Tibial nerve (tissue), 4 donors: ENCODE data around the gene NDUFC2. TPM values are rescaled to one million over a fixed set of nuclear protein-coding genes. Genes with fewer than 3 reads are reported as not detected.
"Not testable (repeated sequence)": the region's sequence is repeated elsewhere in the genome, so short reads cannot be mapped to it uniquely, and the experiment has no call there.

ENCODE experiments used
- DNase-seq, 2 donors: peaks; one replicate each; pipeline ENCODE4 v3.0.0-alpha.2; 2019; ENCODE audit warnings: low spot score in 2 of 2
- H3K27ac ChIP-seq, 4 donors: fragments of 200-600 bp; sonication (generic) in 3 of 4; one replicate each; pipeline ENCODE4 v1.5.1; 2017 to 2019; ENCODE audit warnings: mild to moderate bottlenecking in 1 of 4
- H3K27me3 ChIP-seq, 2 donors: fragments of 200-600 bp; sonication (generic) in 1 of 2; one replicate each; pipeline versions ENCODE4 v1.5.1 to v1.6.0; 2017 to 2019
- H3K36me3 ChIP-seq, 3 donors: fragments of 200-600 bp; sonication (generic); one replicate each; pipeline ENCODE4 v1.5.1; 2018 to 2019
- H3K4me1 ChIP-seq, 4 donors: fragments of 200-600 bp; sonication (generic) in 3 of 4; one replicate each; pipeline ENCODE4 v1.5.1; 2017 to 2019
- H3K4me3 ChIP-seq, 4 donors: fragments of 200-600 bp; sonication (generic) in 3 of 4; one replicate each; pipeline ENCODE4 v1.5.1; 2017 to 2019; ENCODE audit warnings: mild to moderate bottlenecking in 1 of 4, moderate library complexity in 1 of 4
- H3K9me3 ChIP-seq, 4 donors: fragments of 200-600 bp; sonication (generic) in 3 of 4; one replicate each; pipeline ENCODE4 v1.5.1; 2017 to 2019
- EP300 ChIP-seq, 2 donors: sonication (generic); formaldehyde crosslinking; IDR thresholded peaks; one replicate each; pipeline ENCODE4 v1.6.1; 2017; ENCODE audit warnings: antibody characterized with exemption in 2 of 2, mild to moderate bottlenecking in 1 of 2
- POLR2A ChIP-seq, 2 donors: fragments of 450-650 bp; IDR thresholded peaks; one replicate each; pipeline ENCODE4 v1.6.1; 2017; ENCODE audit warnings: antibody characterized with exemption in 2 of 2, mild to moderate bottlenecking in 2 of 2, moderate library complexity in 2 of 2
- WGBS, 2 donors: methylation state at CpG; one replicate each; pipeline ENCODE4 v1.1.5; 2018; 5-methylcytosine and 5-hydroxymethylcytosine counted together
- total RNA-seq, 4 donors: library from RNA; depleted of rRNA; stranded (reverse); fragments of >200 nt; gene quantifications; one replicate each; pipeline ENCODE4 v1.1.0, GENCODE V29; 2016
- TF ChIP-seq, protein P1 (sequence below), 5 experiments: fragments of 200-600 bp in 3 of 5; fragments of 450-650 bp in 2 of 5; sonication (generic) in 3 of 5; IDR thresholded peaks; one replicate each; pipeline ENCODE4 v1.5.1; 2016 to 2019; ENCODE audit warnings: antibody characterized with exemption in 5 of 5, mild to moderate bottlenecking in 3 of 5, moderate library complexity in 2 of 5

NDUFC2 gene
- total RNA-seq, 4 donors from 2014 or later = 49.6 to 88.3 (median 66.3) TPM

DNA sequence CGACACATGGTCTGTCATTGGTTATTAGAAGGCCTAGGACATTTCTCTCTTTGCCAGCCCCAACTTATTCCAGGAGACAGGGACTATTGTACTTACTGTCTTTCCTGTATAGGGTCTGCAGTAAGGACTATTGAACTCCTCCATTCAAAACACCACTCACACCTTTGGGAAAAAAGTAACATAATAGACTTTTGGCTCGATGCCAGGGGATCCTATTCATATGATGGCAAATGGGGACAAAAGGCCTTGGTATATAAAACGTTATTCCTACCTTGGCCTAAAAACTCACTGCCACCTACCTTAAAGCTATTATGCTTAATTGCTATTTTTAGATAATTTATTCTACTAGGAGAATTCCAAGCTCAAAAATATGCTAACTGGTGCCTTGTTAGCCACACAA lies 6.3 kb upstream of the NDUFC2 start:
- 64 to 65% methylated on average over 3 of the region's 3 CpGs for WGBS, 2 donors
- H3K27ac ChIP-seq = no peak overlapping the region

DNA sequence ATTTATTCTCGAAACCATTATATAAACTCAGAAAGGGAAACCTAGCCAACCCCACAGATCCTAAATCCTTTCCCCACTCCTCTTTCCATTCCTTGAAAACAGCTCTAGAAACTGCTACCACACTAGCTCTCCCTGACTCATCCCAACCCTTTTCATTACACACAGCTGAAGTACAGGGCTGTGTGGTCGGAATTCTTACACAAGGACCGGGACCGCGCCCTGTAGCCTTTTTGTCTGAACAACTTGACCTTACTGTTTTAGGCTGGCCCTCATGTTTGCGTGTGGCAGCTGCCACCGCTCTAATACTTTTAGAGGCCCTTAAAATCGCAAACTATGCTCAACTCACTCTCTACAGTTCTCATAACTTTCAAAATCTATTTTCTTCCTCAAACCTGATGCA lies 4.8 kb upstream of the NDUFC2 start:
- not testable (repeated sequence) for H3K27ac ChIP-seq, DNase-seq, H3K9me3 ChIP-seq

More for the DNA sequence above, 6.3 kb upstream of the NDUFC2 start:
- no peaks in the 10 kb centered on the region for H3K9me3 ChIP-seq
- H3K4me3 ChIP-seq = no peak overlapping the region
- H3K4me1 ChIP-seq = no peaks in the 10 kb centered on the region
- no peak for DNase-seq
- no peak for TF ChIP-seq EP300 (IDR thresholded peaks at IDR 0.05)
- no peak for TF ChIP-seq POLR2A (IDR thresholded peaks at IDR 0.05)
- TF ChIP-seq, protein P1, sequence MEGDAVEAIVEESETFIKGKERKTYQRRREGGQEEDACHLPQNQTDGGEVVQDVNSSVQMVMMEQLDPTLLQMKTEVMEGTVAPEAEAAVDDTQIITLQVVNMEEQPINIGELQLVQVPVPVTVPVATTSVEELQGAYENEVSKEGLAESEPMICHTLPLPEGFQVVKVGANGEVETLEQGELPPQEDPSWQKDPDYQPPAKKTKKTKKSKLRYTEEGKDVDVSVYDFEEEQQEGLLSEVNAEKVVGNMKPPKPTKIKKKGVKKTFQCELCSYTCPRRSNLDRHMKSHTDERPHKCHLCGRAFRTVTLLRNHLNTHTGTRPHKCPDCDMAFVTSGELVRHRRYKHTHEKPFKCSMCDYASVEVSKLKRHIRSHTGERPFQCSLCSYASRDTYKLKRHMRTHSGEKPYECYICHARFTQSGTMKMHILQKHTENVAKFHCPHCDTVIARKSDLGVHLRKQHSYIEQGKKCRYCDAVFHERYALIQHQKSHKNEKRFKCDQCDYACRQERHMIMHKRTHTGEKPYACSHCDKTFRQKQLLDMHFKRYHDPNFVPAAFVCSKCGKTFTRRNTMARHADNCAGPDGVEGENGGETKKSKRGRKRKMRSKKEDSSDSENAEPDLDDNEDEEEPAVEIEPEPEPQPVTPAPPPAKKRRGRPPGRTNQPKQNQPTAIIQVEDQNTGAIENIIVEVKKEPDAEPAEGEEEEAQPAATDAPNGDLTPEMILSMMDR (IDR thresholded peaks at IDR 0.05) = no peak
- H3K27me3 ChIP-seq = no peaks in the 10 kb centered on the region
- no peaks in the 10 kb centered on the region for H3K36me3 ChIP-seq

DNA sequence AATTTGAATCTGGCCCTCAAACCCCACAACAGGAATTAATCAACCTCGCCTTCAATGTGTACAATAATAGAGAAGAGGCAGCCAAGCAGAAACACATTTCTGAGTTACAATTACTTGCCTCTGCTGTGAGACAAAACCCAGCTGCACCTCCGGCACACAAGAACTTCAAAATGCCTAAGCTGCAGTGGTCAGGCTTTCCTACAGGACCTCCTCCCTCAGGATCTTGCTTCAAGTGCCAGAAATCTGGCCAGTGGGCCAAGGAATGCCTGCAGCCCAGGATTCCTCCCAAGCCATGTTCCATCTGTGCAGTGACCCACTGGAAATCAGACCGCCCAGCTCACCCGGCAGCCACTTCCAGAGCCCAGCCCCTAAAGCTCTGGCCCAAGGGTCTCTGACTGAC lies 3.4 kb upstream of the NDUFC2 start:
- TF ChIP-seq, protein P1 (IDR thresholded peaks at IDR 0.05) = no peak
- TF ChIP-seq EP300 (IDR thresholded peaks at IDR 0.05) (no peak), POLR2A (IDR thresholded peaks at IDR 0.05) (no peak)
- Histone ChIP-seq H3K9me3 (no peaks in the 10 kb centered on the region), H3K27ac (no peak overlapping the region), H3K4me1 (peaks cover 0 to 18% (median 10%) of the 10 kb centered on the region in 4 donors), H3K27me3 (no peaks in the 10 kb centered on the region), H3K36me3 (no peaks in the 10 kb centered on the region), H3K4me3 (no peak overlapping the region)
- DNase-seq = no peak
- WGBS, 2 donors = 70 to 77% methylated on average over 4 of the region's 4 CpGs

More for the DNA sequence above, 4.8 kb upstream of the NDUFC2 start:
- H3K36me3 ChIP-seq, H3K4me1 ChIP-seq, H3K4me3 ChIP-seq, H3K27me3 ChIP-seq: not testable (repeated sequence)
- WGBS, 2 donors = 81 to 88% methylated on average over 8 of the region's 8 CpGs

DNA sequence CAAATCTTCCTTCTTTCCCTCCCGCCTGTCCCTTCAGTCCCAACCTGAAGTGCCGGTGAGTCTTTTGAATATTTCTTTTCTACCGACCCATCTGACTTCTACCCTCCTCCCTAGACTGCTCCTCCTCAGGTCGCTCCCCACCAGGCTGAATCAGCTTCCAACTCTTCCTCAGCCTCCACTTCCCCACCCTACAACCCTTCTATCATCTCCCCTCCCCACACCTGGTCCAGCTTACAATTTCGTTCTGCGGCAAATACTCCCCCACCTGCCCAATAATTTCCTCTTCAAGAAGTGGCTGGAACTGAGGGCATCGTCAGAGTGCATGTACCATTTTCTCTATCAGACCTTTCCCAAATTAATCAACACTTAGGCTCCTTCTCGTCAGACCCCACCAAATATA lies 2.5 kb upstream of the NDUFC2 start:
- no peak for TF ChIP-seq EP300 (IDR thresholded peaks at IDR 0.05)
- TF ChIP-seq, protein P1 (IDR thresholded peaks at IDR 0.05) = no peak
- TF ChIP-seq POLR2A (IDR thresholded peaks at IDR 0.05) = no peak
- no peaks in the 10 kb centered on the region for H3K36me3 ChIP-seq
- H3K27me3 ChIP-seq = no peaks in the 10 kb centered on the region
- H3K4me1 ChIP-seq = peaks cover 0 to 27% (median 18%) of the 10 kb centered on the region in 4 donors
- H3K9me3 ChIP-seq = no peaks in the 10 kb centered on the region
- no peak overlapping the region for H3K27ac ChIP-seq
- 83 to 84% methylated on average over 8 of the region's 8 CpGs for WGBS, 2 donors
- H3K4me3 ChIP-seq = no peak overlapping the region
- no peak for DNase-seq

DNA sequence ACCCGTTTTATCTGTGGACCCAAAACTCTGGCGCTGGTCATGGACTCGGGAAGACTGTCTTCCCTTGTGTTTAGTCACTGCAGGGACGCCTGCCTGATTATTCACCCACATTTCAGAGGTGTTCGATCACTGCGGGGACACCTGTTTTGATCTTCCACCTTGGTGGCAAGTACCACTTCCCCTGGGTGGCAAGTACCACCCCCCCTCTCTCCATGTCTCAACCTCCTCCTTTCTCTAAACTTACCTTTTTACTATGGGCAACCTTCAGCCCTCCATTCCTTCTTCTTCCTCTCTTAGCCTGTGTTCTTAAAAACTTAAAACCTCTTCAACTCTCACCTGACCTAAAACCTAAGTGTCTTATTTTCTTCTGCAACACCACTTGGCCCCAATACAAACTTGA lies 1.9 kb upstream of the NDUFC2 start:
- no peaks in the 10 kb centered on the region for H3K36me3 ChIP-seq
- no peaks in the 10 kb centered on the region for H3K27me3 ChIP-seq
- no peaks in the 10 kb centered on the region for H3K9me3 ChIP-seq
- no peak for TF ChIP-seq EP300 (IDR thresholded peaks at IDR 0.05)
- TF ChIP-seq, protein P1 (IDR thresholded peaks at IDR 0.05) = no peak
- no peak for TF ChIP-seq POLR2A (IDR thresholded peaks at IDR 0.05)
- peaks cover 0 to 32% (median 23%) of the 10 kb centered on the region in 4 donors for H3K4me1 ChIP-seq
- 90 to 93% methylated on average over 6 of the region's 6 CpGs for WGBS, 2 donors
- no peak for DNase-seq
- no peak overlapping the region for H3K27ac ChIP-seq
- H3K4me3 ChIP-seq = no peak overlapping the region
